HepG2 (cell line): ENCODE results near the gene DEPDC1B. TPM values are rescaled to one million over a fixed set of nuclear protein-coding genes. Genes with fewer than 3 reads are reported as not detected.
A peak's percentile ranks its signal among the peaks of the same experiment; 100 is the strongest.

Source experiments
- ATRX ChIP-seq: sonication (generic); formaldehyde crosslinking; IDR thresholded peaks from 2 replicates; pipeline ENCODE4 v1.4.0; 2020; ENCODE audit warnings: missing genetic modification reagents, borderline replicate concordance
- EP300 ChIP-seq, 3 experiments: sonication (generic) in 1 of 3; formaldehyde crosslinking in 1 of 3; IDR thresholded peaks; 2 replicates each; pipeline versions ENCODE4 v1.5.1 to v1.6.1; 2011 to 2020; ENCODE audit warnings: low read depth in 2 of 3, low read length in 2 of 3, borderline replicate concordance in 1 of 3, improper control_type of control experiment in 1 of 3, mild to moderate bottlenecking in 1 of 3, missing genetic modification reagents in 1 of 3, moderate library complexity in 1 of 3
- JARID2 ChIP-seq: sonication (generic); formaldehyde crosslinking; IDR thresholded peaks from 2 replicates; pipeline ENCODE4 v1.8.1; 2023; ENCODE audit warnings: missing genetic modification reagents, inconsistent platforms; ENCODE audit not compliant: insufficient replicate concordance
- LCORL ChIP-seq, 2 experiments: fragments of 450-650 bp in 1 of 2; sonication (generic) in 1 of 2; formaldehyde crosslinking in 1 of 2; IDR thresholded peaks; 2 replicates each; pipeline versions ENCODE4 v1.5.0 to v1.6.1; 2017 to 2020; ENCODE audit warnings: antibody characterized with exemption in 1 of 2, missing genetic modification reagents in 1 of 2
- PRPF4 ChIP-seq: fragments of 200-400 bp; formaldehyde crosslinking; IDR thresholded peaks from 2 replicates; pipeline ENCODE4 v1.6.1; 2016; ENCODE audit warnings: low read length, low read depth; ENCODE audit not compliant: poor library complexity, severe bottlenecking
- STAG1 ChIP-seq: sonication (generic); formaldehyde crosslinking; IDR thresholded peaks from 2 replicates; pipeline ENCODE4 v1.4.0; 2020; ENCODE audit warnings: missing genetic modification reagents
- TCF7L2 ChIP-seq: IDR thresholded peaks from 2 replicates; pipeline ENCODE4 v1.6.1; 2011; ENCODE audit warnings: mild to moderate bottlenecking, low read depth, low read length, moderate library complexity
- ZMAT3 ChIP-seq: sonication (generic); formaldehyde crosslinking; conservative IDR thresholded peaks from 2 replicates; pipeline ENCODE4 v1.7.0; 2021; ENCODE audit warnings: missing genetic modification reagents
- ZNF282 ChIP-seq: fragments of 450-650 bp; IDR thresholded peaks from 2 replicates; pipeline ENCODE4 v1.6.1; 2018; ENCODE audit not compliant: partially characterized antibody
- ZNF441 ChIP-seq: sonication (generic); formaldehyde crosslinking; IDR thresholded peaks from 2 replicates; pipeline ENCODE4 v1.7.0; 2021; ENCODE audit warnings: missing genetic modification reagents, borderline replicate concordance
- ZNF652 ChIP-seq: IDR thresholded peaks from 2 replicates; pipeline ENCODE4 v1.6.1; 2016; ENCODE audit warnings: low read depth, borderline replicate concordance
- ZSCAN12 ChIP-seq: sonication (generic); formaldehyde crosslinking; IDR thresholded peaks from 2 replicates; pipeline ENCODE4 v1.9.0; 2021; ENCODE audit warnings: mild to moderate bottlenecking, missing genetic modification reagents
- polyA plus RNA-seq, 8 experiments: library from polyadenylated mRNA; depleted of rRNA in 3 of 8; stranded (reverse) in 7 of 8; unstranded in 1 of 8; fragments of >200 nt; fragmentation: Illumina TruSeq in 4 of 8; extraction: Trizol in 4 of 8; gene quantifications; 2 replicates each; pipeline versions ENCODE4 v1.2.1 to v1.2.3, GENCODE V29; 2011 to 2016; ENCODE audit warnings: low read depth in 4 of 8, missing spikeins in 1 of 8, mixed read lengths in 1 of 8; ENCODE audit not compliant: insufficient read depth in 1 of 8
- total RNA-seq, 5 experiments: library from RNA; depleted of rRNA; stranded (reverse); fragments of >200 nt; fragmentation: Illumina TruSeq; extraction: Trizol; gene quantifications; 2 replicates each; pipeline ENCODE4 v1.2.3, GENCODE V29; 2016; ENCODE audit warnings: low read depth in 1 of 5
- TF ChIP-seq, protein P1 (sequence below): sonication (generic); formaldehyde crosslinking; conservative IDR thresholded peaks from 2 replicates; pipeline ENCODE4 v1.8.1; 2023; ENCODE audit warnings: missing genetic modification reagents
- TF ChIP-seq, protein P2 (sequence below): sonication (generic); formaldehyde crosslinking; conservative IDR thresholded peaks from 2 replicates; pipeline ENCODE4 v1.4.0; 2020; ENCODE audit warnings: missing genetic modification reagents
- TF ChIP-seq, protein P3 (sequence below): sonication (generic); formaldehyde crosslinking; IDR thresholded peaks from 2 replicates; pipeline ENCODE4 v1.5.0; 2020; ENCODE audit warnings: missing genetic modification reagents
- TF ChIP-seq, protein P4 (sequence below): sonication (generic); formaldehyde crosslinking; IDR thresholded peaks from 2 replicates; pipeline ENCODE4 v1.4.0; 2020; ENCODE audit warnings: missing genetic modification reagents
- TF ChIP-seq, protein P5 (sequence below): sonication (generic); formaldehyde crosslinking; IDR thresholded peaks from 2 replicates; pipeline ENCODE4 v1.4.0; 2020; ENCODE audit warnings: missing genetic modification reagents, mild to moderate bottlenecking, borderline replicate concordance

The DEPDC1B gene
- total and polyA plus RNA-seq, 2 of the 13 experiments (the other 11 are each of a cell fraction or from before 2014, with no cell fraction given): 29.5 to 51.3 TPM

DNA sequence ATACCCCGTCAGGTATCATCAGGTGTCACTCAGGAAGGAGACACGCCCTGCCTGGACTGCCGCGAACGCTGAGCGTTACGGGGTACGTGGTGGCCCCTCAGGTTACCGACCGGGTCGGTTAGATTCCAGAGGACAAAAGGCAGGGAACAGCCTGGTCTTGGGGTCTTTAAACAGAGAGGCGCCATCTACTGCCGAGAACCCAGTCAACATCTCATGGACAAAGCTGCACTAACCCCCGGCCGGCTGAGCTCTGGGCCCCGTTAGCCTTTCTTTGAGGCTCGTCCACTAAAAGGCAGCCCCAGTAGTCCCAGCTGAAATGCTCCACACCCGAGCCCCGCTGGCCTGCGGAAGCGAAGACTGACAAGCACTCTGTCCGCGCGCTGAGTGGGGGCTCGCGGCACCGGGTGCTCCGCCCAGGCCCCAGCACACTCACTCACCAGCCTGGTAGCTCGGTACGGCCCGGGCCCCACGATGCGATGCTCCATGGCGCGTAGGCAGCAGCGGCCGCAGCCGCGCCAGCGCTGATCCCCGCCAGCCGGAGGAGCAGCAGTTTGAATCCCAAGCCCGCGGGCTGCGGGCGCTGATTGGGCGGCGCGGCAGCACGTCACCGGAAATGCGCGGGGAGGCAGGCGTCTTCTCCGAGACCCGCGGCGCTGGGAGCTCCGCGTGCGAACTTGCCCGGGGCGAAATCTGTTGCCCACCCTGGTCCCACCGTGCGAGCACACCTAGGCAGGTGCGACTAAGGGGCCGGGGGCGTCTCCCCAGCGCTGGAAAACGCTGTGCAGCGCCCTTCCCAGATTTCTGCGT lies at the start of gene DEPDC1B (continued):
- TF ChIP-seq ZNF652 (CRISPR knock-in tag) (no peak), PRPF4 (no peak), ZMAT3 (CRISPR knock-in tag) (no peak), ATRX (CRISPR knock-in tag) (no peak), STAG1 (CRISPR knock-in tag) (no peak; the same call in none of the 2 replicates), ZSCAN12 (CRISPR knock-in tag) (peak; percentile 88), EP300 (IDR thresholded peaks at IDR 0.05; ENCODE audit: low read depth in 2 of 2, low read length in 2 of 2) (no peak), EP300 (CRISPR knock-in tag; IDR thresholded peaks at IDR 0.05; ENCODE audit: borderline replicate concordance) (no peak), TCF7L2 (no peak), LCORL (IDR thresholded peaks at IDR 0.05) (no peak), LCORL (CRISPR knock-in tag; IDR thresholded peaks at IDR 0.05) (peak; percentile 75), JARID2 (CRISPR knock-in tag) (no peak), ZNF282 (no peak), ZNF441 (CRISPR knock-in tag) (peak; percentile 68)
- TF ChIP-seq, protein P1, sequence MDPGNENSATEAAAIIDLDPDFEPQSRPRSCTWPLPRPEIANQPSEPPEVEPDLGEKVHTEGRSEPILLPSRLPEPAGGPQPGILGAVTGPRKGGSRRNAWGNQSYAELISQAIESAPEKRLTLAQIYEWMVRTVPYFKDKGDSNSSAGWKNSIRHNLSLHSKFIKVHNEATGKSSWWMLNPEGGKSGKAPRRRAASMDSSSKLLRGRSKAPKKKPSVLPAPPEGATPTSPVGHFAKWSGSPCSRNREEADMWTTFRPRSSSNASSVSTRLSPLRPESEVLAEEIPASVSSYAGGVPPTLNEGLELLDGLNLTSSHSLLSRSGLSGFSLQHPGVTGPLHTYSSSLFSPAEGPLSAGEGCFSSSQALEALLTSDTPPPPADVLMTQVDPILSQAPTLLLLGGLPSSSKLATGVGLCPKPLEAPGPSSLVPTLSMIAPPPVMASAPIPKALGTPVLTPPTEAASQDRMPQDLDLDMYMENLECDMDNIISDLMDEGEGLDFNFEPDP (CRISPR knock-in tag): no peak
- TF ChIP-seq, protein P2, sequence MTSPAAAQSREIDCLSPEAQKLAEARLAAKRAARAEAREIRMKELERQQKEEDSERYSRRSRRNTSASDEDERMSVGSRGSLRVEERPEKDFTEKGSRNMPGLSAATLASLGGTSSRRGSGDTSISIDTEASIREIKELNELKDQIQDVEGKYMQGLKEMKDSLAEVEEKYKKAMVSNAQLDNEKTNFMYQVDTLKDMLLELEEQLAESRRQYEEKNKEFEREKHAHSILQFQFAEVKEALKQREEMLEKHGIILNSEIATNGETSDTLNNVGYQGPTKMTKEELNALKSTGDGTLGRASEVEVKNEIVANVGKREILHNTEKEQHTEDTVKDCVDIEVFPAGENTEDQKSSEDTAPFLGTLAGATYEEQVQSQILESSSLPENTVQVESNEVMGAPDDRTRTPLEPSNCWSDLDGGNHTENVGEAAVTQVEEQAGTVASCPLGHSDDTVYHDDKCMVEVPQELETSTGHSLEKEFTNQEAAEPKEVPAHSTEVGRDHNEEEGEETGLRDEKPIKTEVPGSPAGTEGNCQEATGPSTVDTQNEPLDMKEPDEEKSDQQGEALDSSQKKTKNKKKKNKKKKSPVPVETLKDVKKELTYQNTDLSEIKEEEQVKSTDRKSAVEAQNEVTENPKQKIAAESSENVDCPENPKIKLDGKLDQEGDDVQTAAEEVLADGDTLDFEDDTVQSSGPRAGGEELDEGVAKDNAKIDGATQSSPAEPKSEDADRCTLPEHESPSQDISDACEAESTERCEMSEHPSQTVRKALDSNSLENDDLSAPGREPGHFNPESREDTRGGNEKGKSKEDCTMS: no peak
- TF ChIP-seq, protein P3, sequence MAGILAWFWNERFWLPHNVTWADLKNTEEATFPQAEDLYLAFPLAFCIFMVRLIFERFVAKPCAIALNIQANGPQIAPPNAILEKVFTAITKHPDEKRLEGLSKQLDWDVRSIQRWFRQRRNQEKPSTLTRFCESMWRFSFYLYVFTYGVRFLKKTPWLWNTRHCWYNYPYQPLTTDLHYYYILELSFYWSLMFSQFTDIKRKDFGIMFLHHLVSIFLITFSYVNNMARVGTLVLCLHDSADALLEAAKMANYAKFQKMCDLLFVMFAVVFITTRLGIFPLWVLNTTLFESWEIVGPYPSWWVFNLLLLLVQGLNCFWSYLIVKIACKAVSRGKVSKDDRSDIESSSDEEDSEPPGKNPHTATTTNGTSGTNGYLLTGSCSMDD (CRISPR knock-in tag): no peak
- TF ChIP-seq, protein P4, sequence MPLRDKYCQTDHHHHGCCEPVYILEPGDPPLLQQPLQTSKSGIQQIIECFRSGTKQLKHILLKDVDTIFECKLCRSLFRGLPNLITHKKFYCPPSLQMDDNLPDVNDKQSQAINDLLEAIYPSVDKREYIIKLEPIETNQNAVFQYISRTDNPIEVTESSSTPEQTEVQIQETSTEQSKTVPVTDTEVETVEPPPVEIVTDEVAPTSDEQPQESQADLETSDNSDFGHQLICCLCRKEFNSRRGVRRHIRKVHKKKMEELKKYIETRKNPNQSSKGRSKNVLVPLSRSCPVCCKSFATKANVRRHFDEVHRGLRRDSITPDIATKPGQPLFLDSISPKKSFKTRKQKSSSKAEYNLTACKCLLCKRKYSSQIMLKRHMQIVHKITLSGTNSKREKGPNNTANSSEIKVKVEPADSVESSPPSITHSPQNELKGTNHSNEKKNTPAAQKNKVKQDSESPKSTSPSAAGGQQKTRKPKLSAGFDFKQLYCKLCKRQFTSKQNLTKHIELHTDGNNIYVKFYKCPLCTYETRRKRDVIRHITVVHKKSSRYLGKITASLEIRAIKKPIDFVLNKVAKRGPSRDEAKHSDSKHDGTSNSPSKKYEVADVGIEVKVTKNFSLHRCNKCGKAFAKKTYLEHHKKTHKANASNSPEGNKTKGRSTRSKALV (CRISPR knock-in tag): peak; percentile 41; the same call in 1 of the 2 replicates
- TF ChIP-seq, protein P5, sequence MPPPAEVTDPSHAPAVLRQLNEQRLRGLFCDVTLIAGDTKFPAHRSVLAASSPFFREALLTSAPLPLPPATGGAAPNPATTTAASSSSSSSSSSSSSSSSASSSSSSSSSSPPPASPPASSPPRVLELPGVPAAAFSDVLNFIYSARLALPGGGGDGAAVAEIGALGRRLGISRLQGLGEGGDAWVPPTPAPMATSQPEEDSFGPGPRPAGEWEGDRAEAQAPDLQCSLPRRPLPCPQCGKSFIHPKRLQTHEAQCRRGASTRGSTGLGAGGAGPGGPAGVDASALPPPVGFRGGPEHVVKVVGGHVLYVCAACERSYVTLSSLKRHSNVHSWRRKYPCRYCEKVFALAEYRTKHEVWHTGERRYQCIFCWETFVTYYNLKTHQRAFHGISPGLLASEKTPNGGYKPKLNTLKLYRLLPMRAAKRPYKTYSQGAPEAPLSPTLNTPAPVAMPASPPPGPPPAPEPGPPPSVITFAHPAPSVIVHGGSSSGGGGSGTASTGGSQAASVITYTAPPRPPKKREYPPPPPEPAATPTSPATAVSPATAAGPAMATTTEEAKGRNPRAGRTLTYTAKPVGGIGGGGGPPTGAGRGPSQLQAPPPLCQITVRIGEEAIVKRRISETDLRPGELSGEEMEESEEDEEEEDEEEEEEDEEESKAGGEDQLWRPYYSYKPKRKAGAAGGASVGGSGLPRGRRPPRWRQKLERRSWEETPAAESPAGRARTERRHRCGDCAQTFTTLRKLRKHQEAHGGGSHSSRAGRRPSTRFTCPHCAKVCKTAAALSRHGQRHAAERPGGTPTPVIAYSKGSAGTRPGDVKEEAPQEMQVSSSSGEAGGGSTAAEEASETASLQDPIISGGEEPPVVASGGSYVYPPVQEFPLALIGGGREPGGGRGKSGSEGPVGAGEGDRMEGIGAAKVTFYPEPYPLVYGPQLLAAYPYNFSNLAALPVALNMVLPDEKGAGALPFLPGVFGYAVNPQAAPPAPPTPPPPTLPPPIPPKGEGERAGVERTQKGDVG (CRISPR knock-in tag): peak; percentile 53; the same call in 1 of the 2 replicates
